Mesenchymal stem cell (in vitro differentiated cells and primary cell): ENCODE results near the gene MYADM.
A peak's percentile ranks its signal among the peaks of the same experiment; 100 is the strongest.
"Not testable (repeated sequence)": the region's sequence is repeated elsewhere in the genome, so short reads cannot be mapped to it uniquely, and the experiment has no call there.

Experiments
- DNase-seq: peaks from one replicate; pipeline ENCODE4 v3.0.0-alpha.2; 2013
- H2AFZ ChIP-seq: one replicate; pipeline ENCODE4 v1.6.1; 2013; ENCODE audit warnings: low read depth, mild to moderate bottlenecking, control low read depth, inconsistent platforms, low read length, moderate library complexity
- H2AK5ac ChIP-seq: 2 replicates; pipeline ENCODE4 v1.6.1; 2013; ENCODE audit warnings: low read length, moderate library complexity, mild to moderate bottlenecking, inconsistent platforms; ENCODE audit not compliant: severe bottlenecking
- H2BK120ac ChIP-seq: one replicate; pipeline ENCODE4 v1.6.1; 2013; ENCODE audit warnings: low read depth, mild to moderate bottlenecking, inconsistent platforms, low read length, moderate library complexity
- H2BK12ac ChIP-seq, 2 experiments: one replicate each; pipeline ENCODE4 v1.6.1; 2013; ENCODE audit warnings: inconsistent platforms in 2 of 2, low read length in 2 of 2, mild to moderate bottlenecking in 2 of 2, moderate library complexity in 2 of 2, control low read depth in 1 of 2
- H2BK15ac ChIP-seq: one replicate; pipeline ENCODE4 v1.6.1; 2013; ENCODE audit warnings: mild to moderate bottlenecking, low read depth, inconsistent platforms; ENCODE audit not compliant: poor library complexity, severe bottlenecking
- H2BK5ac ChIP-seq: 2 replicates; pipeline ENCODE4 v1.6.1; 2013; ENCODE audit warnings: low read depth, mild to moderate bottlenecking, low read length, control low read depth, inconsistent platforms; ENCODE audit not compliant: poor library complexity, severe bottlenecking
- H3K14ac ChIP-seq, 2 experiments: one replicate each; pipeline ENCODE4 v1.6.1; 2013; ENCODE audit warnings: inconsistent platforms in 2 of 2, low read length in 2 of 2, control low read depth in 1 of 2, mild to moderate bottlenecking in 1 of 2, moderate library complexity in 1 of 2
- H3K18ac ChIP-seq, 2 experiments: one replicate each; pipeline ENCODE4 v1.6.1; 2013; ENCODE audit warnings: inconsistent platforms in 2 of 2, low read length in 2 of 2, control low read depth in 1 of 2, low read depth in 1 of 2, mild to moderate bottlenecking in 1 of 2
- H3K23ac ChIP-seq, 2 experiments: one replicate each; pipeline ENCODE4 v1.6.1; 2013; ENCODE audit warnings: inconsistent platforms in 2 of 2, low read length in 2 of 2, mild to moderate bottlenecking in 2 of 2, moderate library complexity in 2 of 2, control low read depth in 1 of 2
- H3K27ac ChIP-seq: 2 replicates; pipeline ENCODE4 v1.5.1; 2013; ENCODE audit warnings: mild to moderate bottlenecking, moderate library complexity, low read length, control low read depth, inconsistent platforms; ENCODE audit not compliant: poor library complexity, severe bottlenecking
- H3K27me3 ChIP-seq, 2 experiments: 2 replicates each; pipeline versions ENCODE4 v1.6.1 to v1.7.0; 2013; ENCODE audit warnings: low read length in 2 of 2, mild to moderate bottlenecking in 2 of 2, moderate library complexity in 2 of 2, control low read depth in 1 of 2, inconsistent platforms in 1 of 2; ENCODE audit not compliant: control insufficient read depth in 1 of 2, insufficient read depth in 1 of 2
- H3K36me3 ChIP-seq, 2 experiments: 2 replicates each; pipeline versions ENCODE4 v1.6.1 to v1.7.0; 2013; ENCODE audit warnings: low read length in 2 of 2, control low read depth in 1 of 2, inconsistent platforms in 1 of 2, low read depth in 1 of 2, mild to moderate bottlenecking in 1 of 2; ENCODE audit not compliant: insufficient read depth in 2 of 2, control insufficient read depth in 1 of 2
- H3K4ac ChIP-seq, 2 experiments: one replicate each; pipeline ENCODE4 v1.6.1; 2013; ENCODE audit warnings: inconsistent platforms in 2 of 2, low read length in 2 of 2, mild to moderate bottlenecking in 2 of 2, moderate library complexity in 2 of 2, control low read depth in 1 of 2, low read depth in 1 of 2
- H3K4me1 ChIP-seq: 2 replicates; pipeline ENCODE4 v1.6.1; 2013; ENCODE audit warnings: low read depth, low read length, control low read depth; ENCODE audit not compliant: control insufficient read depth, insufficient read depth
- H3K4me2 ChIP-seq: 2 replicates; pipeline ENCODE4 v1.6.1; 2013; ENCODE audit warnings: low read length, mild to moderate bottlenecking, inconsistent platforms; ENCODE audit not compliant: poor library complexity, severe bottlenecking
- H3K4me3 ChIP-seq, 2 experiments: 2 replicates each; pipeline versions ENCODE4 v1.5.1 to v1.7.0; 2013; ENCODE audit warnings: low read length in 2 of 2, mild to moderate bottlenecking in 2 of 2, control low read depth in 1 of 2, low read depth in 1 of 2; ENCODE audit not compliant: insufficient read depth in 1 of 2
- H3K79me1 ChIP-seq: replicated peaks from 2 replicates; pipeline ENCODE4 v1.6.1; 2013; ENCODE audit warnings: mild to moderate bottlenecking, control low read depth, low read length, inconsistent platforms; ENCODE audit not compliant: poor library complexity, severe bottlenecking
- H3K9ac ChIP-seq: 2 replicates; pipeline ENCODE4 v1.7.0; 2013; ENCODE audit warnings: mild to moderate bottlenecking, low read length, moderate library complexity
- H3K9me3 ChIP-seq: 2 replicates; pipeline ENCODE4 v1.7.0; 2013; ENCODE audit warnings: mild to moderate bottlenecking, low read length; ENCODE audit not compliant: control insufficient read depth
- H4K8ac ChIP-seq: one replicate; pipeline ENCODE4 v1.6.1; 2013; ENCODE audit warnings: inconsistent platforms, mild to moderate bottlenecking, low read length, moderate library complexity
- H4K91ac ChIP-seq: one replicate; pipeline ENCODE4 v1.6.1; 2013; ENCODE audit warnings: mild to moderate bottlenecking, low read length, inconsistent platforms
- WGBS: methylation state at CpG from one replicate; pipeline ENCODE4 v1.1.7; 2013; ENCODE audit warnings: mixed read lengths; 5-methylcytosine and 5-hydroxymethylcytosine counted together

MYADM gene

GRCh38 chr19:53824134-53824611, 43.5 kb upstream of the MYADM start, which contains the start of gene NLRP12:
Gene NLRP12, minus strand, starts transcription at chr19:53824314. Its CDS starts 140 bp downstream, at chr19:53824174.
- no peak within 1 kb of the TSS for H3K14ac ChIP-seq
- H3K4ac ChIP-seq: no peak within 1 kb of the TSS
- peaks cover 0 to 16% of the 10 kb centered on the region in 2 experiments for H3K27me3 ChIP-seq
- no peaks in the 10 kb centered on the region for H3K36me3 ChIP-seq
- no peak within 1 kb of the TSS for H3K18ac ChIP-seq
- H3K23ac ChIP-seq: no peak within 1 kb of the TSS
- WGBS: 83% methylated on average over 9 of the region's 14 CpGs
- H3K9me3 ChIP-seq: no peaks in the 10 kb centered on the region
- no peak within 1 kb of the TSS for H2BK12ac ChIP-seq
- H3K27ac ChIP-seq: no peak within 1 kb of the TSS
- H3K4me2 ChIP-seq: no peak within 1 kb of the TSS
- no peak within 1 kb of the TSS for H4K8ac ChIP-seq
- no peak within 1 kb of the TSS for H3K9ac ChIP-seq
- DNase-seq: no peak
- H3K4me3 ChIP-seq: no peak within 1 kb of the TSS
- no peak within 1 kb of the TSS for H2AFZ ChIP-seq
- no peak within 1 kb of the TSS for H4K91ac ChIP-seq
- no peak within 1 kb of the TSS for H2AK5ac ChIP-seq
- H3K79me1 ChIP-seq: no peaks in the 10 kb centered on the region
- no peak within 1 kb of the TSS for H2BK5ac ChIP-seq
- H3K4me1 ChIP-seq: no peaks in the 10 kb centered on the region
- H2BK15ac ChIP-seq: no peak within 1 kb of the TSS
- no peak within 1 kb of the TSS for H2BK120ac ChIP-seq

GRCh38 chr19:53826876-53827275, 40.8 kb upstream of the MYADM start:
- Histone ChIP-seq H3K27ac (no peak overlapping the region), H2BK12ac (no peak overlapping the region), H3K14ac (no peak overlapping the region), H4K8ac (no peak overlapping the region), H3K36me3 (no peaks in the 10 kb centered on the region), H3K9ac (no peak overlapping the region), H2BK5ac (no peak overlapping the region), H3K27me3 (peaks cover 0 to 19% of the 10 kb centered on the region in 2 experiments), H2AFZ (no peak overlapping the region), H2AK5ac (no peak overlapping the region), H3K4me1 (no peaks in the 10 kb centered on the region), H3K23ac (no peak overlapping the region), H3K79me1 (no peaks in the 10 kb centered on the region), H3K4me2 (no peak overlapping the region), H3K4ac (no peak overlapping the region), H2BK15ac (no peak overlapping the region), H4K91ac (no peak overlapping the region), H3K9me3 (no peaks in the 10 kb centered on the region), H3K4me3 (peak overlapping the region in 1 of 2 experiments; percentile 44), H3K18ac (no peak overlapping the region), H2BK120ac (no peak overlapping the region)
- WGBS: 83% methylated on average over 2 of the region's 7 CpGs
- DNase-seq: no peak

GRCh38 chr19:53828531-53828930, 39.2 kb upstream of the MYADM start:
- no peak overlapping the region for H2BK15ac ChIP-seq
- no peaks in the 10 kb centered on the region for H3K79me1 ChIP-seq
- no peaks in the 10 kb centered on the region for H3K4me1 ChIP-seq
- no peak overlapping the region for H3K14ac ChIP-seq
- DNase-seq: no peak
- H3K9me3 ChIP-seq: no peaks in the 10 kb centered on the region
- no peak overlapping the region for H3K4me2 ChIP-seq
- no peak overlapping the region for H4K8ac ChIP-seq
- no peak overlapping the region for H3K27ac ChIP-seq
- no peak overlapping the region for H2BK12ac ChIP-seq
- H3K27me3 ChIP-seq: peaks cover 5 to 24% of the 10 kb centered on the region in 2 experiments
- H3K9ac ChIP-seq: no peak overlapping the region
- H2AFZ ChIP-seq: no peak overlapping the region
- WGBS: 38% methylated on average over 2 of the region's 3 CpGs
- H3K4ac ChIP-seq: no peak overlapping the region
- H2BK5ac ChIP-seq: no peak overlapping the region
- H2BK120ac ChIP-seq: no peak overlapping the region
- H3K23ac ChIP-seq: no peak overlapping the region
- no peaks in the 10 kb centered on the region for H3K36me3 ChIP-seq
- no peak overlapping the region for H3K4me3 ChIP-seq
- no peak overlapping the region for H4K91ac ChIP-seq
- no peak overlapping the region for H2AK5ac ChIP-seq
- H3K18ac ChIP-seq: no peak overlapping the region

GRCh38 chr19:53832861-53833260, 34.8 kb upstream of the MYADM start:
- not testable (repeated sequence) for H3K18ac ChIP-seq, H3K4me1 ChIP-seq, H3K27me3 ChIP-seq, H3K4me3 ChIP-seq, H4K8ac ChIP-seq, DNase-seq, H3K9me3 ChIP-seq, H4K91ac ChIP-seq, H3K23ac ChIP-seq, H2AFZ ChIP-seq, H2BK15ac ChIP-seq, H3K36me3 ChIP-seq, H3K4ac ChIP-seq, H2BK5ac ChIP-seq, H3K27ac ChIP-seq, H3K14ac ChIP-seq, H2BK12ac ChIP-seq, H3K79me1 ChIP-seq, H3K9ac ChIP-seq, H3K4me2 ChIP-seq, H2AK5ac ChIP-seq, H2BK120ac ChIP-seq
- WGBS: 9% methylated on average over 13 of the region's 13 CpGs
